GM12874 (cell line): ENCODE results near the gene MAGI2.

Experiments
- TF ChIP-seq, protein P1 (sequence below): IDR thresholded peaks from 2 replicates; pipeline ENCODE4 v1.5.1; 2011; ENCODE audit warnings: low read depth, mild to moderate bottlenecking, control low read depth, low read length, moderate library complexity; ENCODE audit not compliant: insufficient read depth

MAGI2 gene

DNA sequence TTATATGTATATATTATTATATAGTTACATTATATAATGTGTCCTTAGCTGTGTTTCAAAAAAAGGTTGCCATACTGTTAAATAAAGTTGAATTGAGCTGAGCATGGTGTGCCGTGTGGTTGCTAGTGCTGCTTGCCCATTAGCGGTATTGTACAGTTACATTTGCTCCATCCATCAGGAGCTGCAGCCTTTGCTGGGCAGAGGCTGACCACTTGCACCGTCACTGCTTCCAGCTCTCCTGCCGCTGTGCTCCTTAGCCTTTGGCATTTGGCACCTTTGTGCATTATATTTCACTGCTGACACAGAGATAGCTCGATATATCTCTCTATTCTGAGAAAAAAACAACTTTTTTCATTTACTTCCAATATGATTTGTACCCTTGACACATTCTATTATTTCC lies 1282.7 kb downstream of the MAGI2 start:
- TF ChIP-seq, protein P1, sequence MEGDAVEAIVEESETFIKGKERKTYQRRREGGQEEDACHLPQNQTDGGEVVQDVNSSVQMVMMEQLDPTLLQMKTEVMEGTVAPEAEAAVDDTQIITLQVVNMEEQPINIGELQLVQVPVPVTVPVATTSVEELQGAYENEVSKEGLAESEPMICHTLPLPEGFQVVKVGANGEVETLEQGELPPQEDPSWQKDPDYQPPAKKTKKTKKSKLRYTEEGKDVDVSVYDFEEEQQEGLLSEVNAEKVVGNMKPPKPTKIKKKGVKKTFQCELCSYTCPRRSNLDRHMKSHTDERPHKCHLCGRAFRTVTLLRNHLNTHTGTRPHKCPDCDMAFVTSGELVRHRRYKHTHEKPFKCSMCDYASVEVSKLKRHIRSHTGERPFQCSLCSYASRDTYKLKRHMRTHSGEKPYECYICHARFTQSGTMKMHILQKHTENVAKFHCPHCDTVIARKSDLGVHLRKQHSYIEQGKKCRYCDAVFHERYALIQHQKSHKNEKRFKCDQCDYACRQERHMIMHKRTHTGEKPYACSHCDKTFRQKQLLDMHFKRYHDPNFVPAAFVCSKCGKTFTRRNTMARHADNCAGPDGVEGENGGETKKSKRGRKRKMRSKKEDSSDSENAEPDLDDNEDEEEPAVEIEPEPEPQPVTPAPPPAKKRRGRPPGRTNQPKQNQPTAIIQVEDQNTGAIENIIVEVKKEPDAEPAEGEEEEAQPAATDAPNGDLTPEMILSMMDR = no peak

DNA sequence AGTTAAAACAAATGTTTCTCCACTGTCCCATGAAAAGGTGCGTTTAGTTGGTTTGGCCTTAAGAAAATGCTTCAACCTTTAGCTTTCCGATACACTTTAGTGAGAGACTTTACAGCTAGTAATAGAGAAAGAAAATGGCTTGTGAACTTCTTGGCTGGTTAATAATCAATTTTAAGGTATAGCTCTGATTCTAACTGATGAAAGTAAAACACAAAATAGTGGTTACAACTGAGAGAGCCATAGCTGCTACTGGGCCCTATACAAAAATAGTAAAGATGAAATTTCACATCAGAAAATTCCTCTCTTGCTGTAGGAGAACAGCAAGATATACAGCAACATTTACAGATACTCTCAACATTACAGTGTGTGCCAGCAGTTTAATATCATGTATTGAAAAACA lies 1283.5 kb downstream of the MAGI2 start:
- TF ChIP-seq, protein P1 = no peak

DNA sequence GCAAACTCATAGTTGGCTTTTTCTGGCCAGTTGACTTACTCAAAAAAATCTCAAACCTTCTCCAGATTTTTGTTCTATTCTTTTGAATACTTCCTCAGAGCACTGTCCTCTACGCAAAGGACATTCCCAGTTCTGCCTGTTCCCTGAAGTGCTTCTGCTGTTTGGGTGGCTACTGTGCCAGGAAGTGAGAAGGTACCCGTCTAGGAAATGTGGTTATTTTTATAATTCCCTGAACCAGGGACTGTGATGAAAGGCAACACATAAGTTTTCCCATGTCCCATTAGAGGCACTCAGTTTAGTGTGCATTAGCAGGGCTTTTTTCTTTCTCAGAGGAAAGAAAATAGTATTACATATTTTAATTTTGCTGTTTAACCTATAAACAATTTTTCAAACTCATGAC lies 1284.6 kb downstream of the MAGI2 start:
- TF ChIP-seq, protein P1 = no peak

DNA sequence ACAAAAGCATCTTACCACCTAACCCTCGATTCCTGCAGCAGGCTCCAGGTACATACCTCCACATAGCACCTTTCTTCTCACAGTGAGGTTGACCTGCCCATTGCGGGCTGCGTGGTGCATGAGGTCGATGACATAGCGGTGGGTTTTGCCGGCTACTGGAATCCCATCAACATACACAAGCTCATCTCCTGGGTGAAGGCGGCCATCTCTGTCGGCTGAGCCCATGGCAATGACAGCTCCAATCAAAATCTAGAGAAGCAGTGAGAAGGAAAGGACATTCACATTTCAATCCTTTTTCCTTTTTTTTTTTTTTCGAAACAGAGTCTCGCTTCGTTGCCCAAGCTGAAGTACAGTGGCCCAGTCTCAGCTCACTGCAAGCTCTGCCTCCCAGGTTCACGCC lies 1285.6 kb downstream of the MAGI2 start:
- TF ChIP-seq, protein P1 = no peak

DNA sequence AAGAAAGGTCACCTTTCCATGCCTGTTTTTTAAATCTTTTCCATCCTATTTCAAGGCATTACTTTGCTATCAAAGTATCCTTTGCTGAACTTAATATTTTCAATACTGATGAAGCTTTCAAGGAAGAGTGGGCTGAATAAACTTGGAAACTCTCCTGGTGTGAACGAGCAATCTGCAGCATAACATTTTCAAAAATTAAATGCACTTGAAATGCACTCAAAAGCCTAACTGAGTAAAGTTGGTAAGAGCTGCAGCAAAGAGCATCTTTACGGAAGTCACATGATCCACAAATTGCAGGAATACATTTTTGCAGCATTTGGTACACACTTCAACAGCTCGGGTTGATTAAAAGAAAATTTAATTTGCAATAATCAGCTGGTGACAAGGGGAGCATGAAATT lies 1287.6 kb downstream of the MAGI2 start:
- TF ChIP-seq, protein P1 = no peak

DNA sequence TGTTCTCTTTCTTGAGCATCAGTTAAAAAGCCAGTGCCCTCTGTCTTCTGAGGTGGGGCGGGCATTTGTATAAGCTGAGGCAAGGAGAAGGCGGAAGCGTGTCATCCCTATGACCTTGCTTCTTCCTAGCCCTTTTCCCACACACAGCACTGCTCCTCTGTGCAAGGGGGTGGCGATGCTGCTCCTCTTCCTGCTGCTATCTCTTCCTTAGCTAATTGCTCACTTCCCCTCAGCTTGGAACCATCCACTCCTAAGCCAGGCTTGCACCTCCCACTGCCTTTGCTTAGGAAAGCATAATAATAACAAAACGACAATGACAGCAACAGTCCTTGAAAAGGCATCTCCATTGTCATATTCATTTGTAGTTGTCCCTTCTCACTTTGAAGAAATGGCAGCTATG lies 1288.0 kb downstream of the MAGI2 start:
- TF ChIP-seq, protein P1 = no peak

DNA sequence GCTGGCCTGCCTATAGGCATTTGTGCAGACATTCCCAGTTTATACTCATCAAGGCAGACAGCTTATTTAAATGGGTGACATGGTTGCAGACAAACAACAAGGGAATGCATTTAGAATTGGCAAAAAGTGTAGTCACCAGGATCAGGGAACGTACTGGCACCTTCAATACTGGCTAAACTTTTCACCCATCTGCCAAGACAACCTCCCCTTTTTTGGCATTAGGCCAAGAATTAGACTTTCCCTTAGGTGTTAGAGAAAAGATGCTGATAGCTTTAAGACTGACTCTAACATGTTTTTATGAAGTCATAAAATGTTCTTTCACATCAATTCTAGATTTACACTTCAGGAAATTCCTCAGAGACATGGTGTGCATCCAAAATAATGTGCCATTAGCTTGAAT lies 1289.0 kb downstream of the MAGI2 start:
- TF ChIP-seq, protein P1 = no peak

DNA sequence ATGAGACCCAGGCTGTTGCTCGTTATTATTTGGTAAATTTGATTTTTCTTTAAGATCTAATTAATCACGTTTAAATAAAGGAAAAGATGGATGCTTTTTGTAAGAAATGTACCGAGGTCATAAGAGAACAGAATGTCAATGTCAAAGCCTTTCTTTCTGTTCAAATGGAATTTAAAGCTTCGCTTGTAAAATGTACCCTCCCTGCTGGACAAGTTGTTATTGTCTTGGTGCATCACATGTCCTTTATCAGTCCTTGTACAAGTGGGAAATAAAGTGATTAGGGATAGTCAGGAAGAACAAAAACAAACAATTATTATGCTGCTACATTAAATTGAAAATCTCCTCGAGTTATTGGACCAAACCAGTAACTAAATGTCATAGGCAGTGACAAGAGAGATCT lies 1291.7 kb downstream of the MAGI2 start:
- TF ChIP-seq, protein P1 = no peak
